ENCODE measurements around the gene IFI27L1. TPM values are rescaled to one million over a fixed set of nuclear protein-coding genes. Genes with fewer than 3 reads are reported as not detected.

The IFI27L1 gene
- total RNA-seq, 1 experiment from 2014 or later = 27.6 TPM

- no peak for TF ChIP-seq ZNF232 (CRISPR knock-in tag; IDR thresholded peaks at IDR 0.05)
- TF ChIP-seq HMGA2 (CRISPR knock-in tag; IDR thresholded peaks at IDR 0.05) = no peak
- TF ChIP-seq CBFB (CRISPR knock-in tag; IDR thresholded peaks at IDR 0.05; ENCODE audit: low read depth) = no peak
- no peak for TF ChIP-seq ZNF281 (CRISPR knock-in tag; IDR thresholded peaks at IDR 0.05)
- TF ChIP-seq NR3C1 (CRISPR knock-in tag; conservative IDR thresholded peaks at IDR 0.05; ENCODE audit: low read depth) = no peak
- TF ChIP-seq ZNF219 (CRISPR knock-in tag; IDR thresholded peaks at IDR 0.05; ENCODE audit: borderline replicate concordance) = no peak
- no peak for TF ChIP-seq MXD4 (CRISPR knock-in tag; IDR thresholded peaks at IDR 0.05; ENCODE audit: borderline replicate concordance)
- no peak for TF ChIP-seq FOXP1 (CRISPR knock-in tag; IDR thresholded peaks at IDR 0.05; ENCODE audit: borderline replicate concordance)
- no peak for TF ChIP-seq FOXK1 (CRISPR knock-in tag; IDR thresholded peaks at IDR 0.05)
- TF ChIP-seq PREB (CRISPR knock-in tag; IDR thresholded peaks at IDR 0.05; ENCODE audit: borderline replicate concordance) = no peak
- TF ChIP-seq RORB (CRISPR knock-in tag; IDR thresholded peaks at IDR 0.05) = no peak
- TF ChIP-seq PRRX2 (CRISPR knock-in tag; IDR thresholded peaks at IDR 0.05) = no peak
- TF ChIP-seq TEAD4 (CRISPR knock-in tag; IDR thresholded peaks at IDR 0.05) = no peak
- no peak for TF ChIP-seq STAT6 (CRISPR knock-in tag; conservative IDR thresholded peaks at IDR 0.05; ENCODE audit: low read depth)
- TF ChIP-seq CREB1 (CRISPR knock-in tag; IDR thresholded peaks at IDR 0.05) = no peak
- no peak for TF ChIP-seq IRF1 (CRISPR knock-in tag; IDR thresholded peaks at IDR 0.05)
- TF ChIP-seq FOXP4 (CRISPR knock-in tag; IDR thresholded peaks at IDR 0.05) = no peak
- no peak for TF ChIP-seq ERG (CRISPR knock-in tag; IDR thresholded peaks at IDR 0.05)
- TF ChIP-seq AFF4 (CRISPR knock-in tag; IDR thresholded peaks at IDR 0.05; ENCODE audit: borderline replicate concordance) = no peak
- no peak for TF ChIP-seq TEAD1 (CRISPR knock-in tag; IDR thresholded peaks at IDR 0.05)
- POLR2A ChIA-PET = no interaction called here
- ATAC-seq = no peak
- H3K27me3 Mint-ChIP-seq (ENCODE audit: low read depth) = no peaks in the 10 kb centered on the region
- H3K9me3 Mint-ChIP-seq = no peaks in the 10 kb centered on the region
- CTCF ChIA-PET = interaction anchor here (1.8 to 2.0 kb wide), 2 partner anchors 9 to 91 kb away, joined by 6 to 13 read pairs; no protein-coding TSS in a partner anchor
- 0 out of 2 replicates have a peak overlapping the region, but pooled peaks have one; percentile 10 for H3K27ac Mint-ChIP-seq
- no peaks in the 10 kb centered on the region for H3K4me1 Mint-ChIP-seq
- DNase-seq (ENCODE audit: low spot score) = no peak
- peaks cover 34% of the 10 kb centered on the region for H3K36me3 Mint-ChIP-seq
- H3K4me3 Mint-ChIP-seq = no peak overlapping the region
Observed at GRCh38 chr14:94045563-94046345, 35.4 kb upstream of the IFI27L1 start.

All from WTC11 (cell line).